Neuronal stem cell (in vitro differentiated cells): ENCODE measurements around the gene RICTOR.

Experiments
- DNase-seq: peaks from one replicate; pipeline ENCODE4 v3.0.0-alpha.2; 2013; ENCODE audit warnings: low spot score
- H2AFZ ChIP-seq: one replicate; pipeline ENCODE4 v1.6.1; 2013; ENCODE audit warnings: mild to moderate bottlenecking, low read length, inconsistent platforms
- H2AK5ac ChIP-seq: 2 replicates; pipeline ENCODE4 v1.6.1; 2013; ENCODE audit warnings: low read depth, mild to moderate bottlenecking, inconsistent platforms, low read length, moderate library complexity, mixed read lengths
- H2BK120ac ChIP-seq: 2 replicates; pipeline ENCODE4 v1.6.1; 2013; ENCODE audit warnings: low read depth, mild to moderate bottlenecking, inconsistent platforms, low read length, moderate library complexity, mixed read lengths
- H2BK12ac ChIP-seq: one replicate; pipeline ENCODE4 v1.6.1; 2013; ENCODE audit warnings: low read length, inconsistent platforms
- H2BK15ac ChIP-seq: 2 replicates; pipeline ENCODE4 v1.6.1; 2013; ENCODE audit warnings: mild to moderate bottlenecking, low read length, inconsistent platforms, mixed read lengths
- H2BK5ac ChIP-seq: one replicate; pipeline ENCODE4 v1.6.1; 2013; ENCODE audit warnings: inconsistent platforms, mild to moderate bottlenecking, low read length, moderate library complexity
- H3K14ac ChIP-seq: one replicate; pipeline ENCODE4 v1.6.1; 2013; ENCODE audit warnings: low read length, inconsistent platforms
- H3K18ac ChIP-seq: 2 replicates; pipeline ENCODE4 v1.6.1; 2013; ENCODE audit warnings: low read length, inconsistent platforms
- H3K23ac ChIP-seq: 2 replicates; pipeline ENCODE4 v1.6.1; 2013; ENCODE audit warnings: low read depth, mild to moderate bottlenecking, mixed read lengths, low read length, inconsistent platforms; ENCODE audit not compliant: poor library complexity
- H3K27ac ChIP-seq: replicated peaks from 3 replicates; pipeline ENCODE4 v1.5.1; 2013; ENCODE audit warnings: low read length, inconsistent platforms
- H3K27me3 ChIP-seq, 3 experiments: 2 replicates each; pipeline ENCODE4 v1.6.1; 2013; ENCODE audit warnings: low read length in 3 of 3, mild to moderate bottlenecking in 2 of 3, inconsistent platforms in 1 of 3, low read depth in 1 of 3, mixed read lengths in 1 of 3, moderate library complexity in 1 of 3; ENCODE audit not compliant: control insufficient read depth in 3 of 3, insufficient read depth in 3 of 3
- H3K36me3 ChIP-seq, 2 donors: replicated peaks in 1 of 2; 2 replicates each; pipeline ENCODE4 v1.6.1; 2013; ENCODE audit warnings: low read length in 2 of 2; ENCODE audit not compliant: control insufficient read depth in 2 of 2, insufficient read depth in 2 of 2
- H3K4ac ChIP-seq: 2 replicates; pipeline ENCODE4 v1.6.1; 2013; ENCODE audit warnings: inconsistent platforms, mild to moderate bottlenecking, low read length, moderate library complexity
- H3K4me1 ChIP-seq, 2 donors: 1 replicate in 1 of 2; 2 replicates in 1 of 2; pipeline ENCODE4 v1.6.1; 2013; ENCODE audit warnings: low read length in 2 of 2, low read depth in 1 of 2; ENCODE audit not compliant: control insufficient read depth in 2 of 2, insufficient read depth in 1 of 2
- H3K4me2 ChIP-seq: one replicate; pipeline ENCODE4 v1.6.1; 2013; ENCODE audit warnings: mild to moderate bottlenecking, low read length, inconsistent platforms; ENCODE audit not compliant: insufficient read depth, poor library complexity, severe bottlenecking
- H3K4me3 ChIP-seq, 2 donors: 2 replicates each; pipeline ENCODE4 v1.5.1; 2013; ENCODE audit warnings: low read length in 2 of 2, mild to moderate bottlenecking in 2 of 2, inconsistent platforms in 1 of 2, moderate library complexity in 1 of 2
- H3K79me1 ChIP-seq: one replicate; pipeline ENCODE4 v1.6.1; 2013; ENCODE audit warnings: low read depth, mild to moderate bottlenecking, inconsistent platforms, low read length, moderate library complexity
- H3K9ac ChIP-seq: one replicate; pipeline ENCODE4 v1.6.1; 2013; ENCODE audit warnings: mild to moderate bottlenecking, low read depth, low read length, inconsistent platforms; ENCODE audit not compliant: poor library complexity
- H3K9me3 ChIP-seq, 2 donors: replicated peaks in 1 of 2; 2 replicates each; pipeline versions ENCODE3 to v1.6.1; 2013; ENCODE audit warnings: low read length in 2 of 2, mild to moderate bottlenecking in 2 of 2, inconsistent platforms in 1 of 2, low read depth in 1 of 2, mixed read lengths in 1 of 2, moderate library complexity in 1 of 2; ENCODE audit not compliant: control insufficient read depth in 2 of 2, insufficient read depth in 1 of 2
- H4K8ac ChIP-seq: one replicate; pipeline ENCODE4 v1.6.1; 2013; ENCODE audit warnings: low read depth, mild to moderate bottlenecking, inconsistent platforms, low read length, moderate library complexity
- H4K91ac ChIP-seq: one replicate; pipeline ENCODE4 v1.6.1; 2013; ENCODE audit warnings: low read length, low read depth, mild to moderate bottlenecking, inconsistent platforms; ENCODE audit not compliant: poor library complexity
- WGBS, 2 donors: extraction: QIAGEN DNeasy Blood & Tissue Kit; methylation state at CpG; one replicate each; pipeline ENCODE4 v1.1.7; 2013; ENCODE audit warnings: missing lambda C conversion rate in 2 of 2, mixed read lengths in 1 of 2; ENCODE audit not compliant: insufficient read length in 2 of 2, insufficient replicate concordance in 1 of 2; ENCODE audit errors: extremely low coverage in 2 of 2; 5-methylcytosine and 5-hydroxymethylcytosine counted together

The RICTOR gene

DNA sequence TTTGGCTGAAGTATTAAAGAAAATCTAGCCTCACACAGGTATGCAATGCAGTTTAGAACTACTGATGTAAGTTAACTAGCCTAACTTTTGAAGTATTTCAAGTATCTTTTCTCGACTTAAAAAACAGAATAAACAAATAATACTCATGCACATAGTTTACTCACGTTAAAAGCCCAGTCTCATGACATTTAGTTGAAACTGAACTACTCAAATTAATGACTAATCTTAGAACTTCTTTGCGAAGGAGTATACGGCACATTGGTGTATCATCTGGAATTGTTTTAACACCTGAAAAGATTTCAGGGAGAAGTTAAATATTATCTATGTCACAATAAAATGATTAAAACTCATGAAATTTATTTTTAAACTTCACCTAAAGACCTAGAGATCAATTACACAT is 129.9 kb downstream of the RICTOR start:
- Histone ChIP-seq H2AFZ (no peak overlapping the region), H3K4me3 (no peak overlapping the region), H3K4ac (no peak overlapping the region), H3K23ac (no peak overlapping the region), H3K18ac (no peak overlapping the region), H4K91ac (no peak overlapping the region), H2AK5ac (no peak overlapping the region), H3K36me3 (peaks cover 6 to 86% of the 10 kb centered on the region in 2 donors), H3K27ac (no peak overlapping the region), H3K14ac (no peak overlapping the region), H3K9me3 (no peaks in the 10 kb centered on the region), H2BK12ac (no peak overlapping the region), H3K79me1 (no peaks in the 10 kb centered on the region), H2BK5ac (no peak overlapping the region), H4K8ac (no peak overlapping the region), H3K4me2 (no peak overlapping the region), H3K9ac (no peak overlapping the region), H3K27me3 (no peaks in the 10 kb centered on the region), H2BK120ac (no peak overlapping the region), H2BK15ac (no peak overlapping the region), H3K4me1 (no peaks in the 10 kb centered on the region)
- no peak for DNase-seq
- no CpG with 5 or more reads among the region's 4 CpGs for WGBS, 2 donors

DNA sequence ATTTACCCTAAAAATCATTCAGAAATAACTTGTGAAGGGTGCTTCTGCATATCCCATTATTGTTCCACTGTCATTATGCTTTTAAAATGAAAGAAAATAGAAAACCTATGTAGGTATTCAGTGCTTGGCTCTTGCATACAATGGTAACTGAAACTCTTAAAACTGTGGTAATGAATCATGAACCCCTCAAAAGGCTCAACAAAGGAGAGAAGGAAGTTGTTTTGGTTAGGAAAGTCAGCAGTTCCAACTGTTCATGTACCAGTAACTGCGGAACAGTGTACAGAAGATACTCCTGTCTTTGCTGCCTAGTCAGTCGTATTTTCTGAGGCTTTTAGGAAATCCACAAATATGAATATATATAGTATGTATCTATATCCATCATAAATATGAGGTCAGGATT is 132.3 kb downstream of the RICTOR start:
- Histone ChIP-seq H3K4me1 (no peaks in the 10 kb centered on the region), H3K4ac (no peak overlapping the region), H4K91ac (no peak overlapping the region), H3K27ac (no peak overlapping the region), H3K18ac (no peak overlapping the region), H3K9ac (no peak overlapping the region), H3K79me1 (no peaks in the 10 kb centered on the region), H2BK15ac (no peak overlapping the region), H3K36me3 (peaks cover 5 to 76% of the 10 kb centered on the region in 2 donors), H3K4me2 (no peak overlapping the region), H2AFZ (no peak overlapping the region), H2BK12ac (no peak overlapping the region), H3K23ac (no peak overlapping the region), H2BK5ac (no peak overlapping the region), H3K4me3 (no peak overlapping the region), H2AK5ac (no peak overlapping the region), H4K8ac (no peak overlapping the region), H3K14ac (no peak overlapping the region), H3K27me3 (no peaks in the 10 kb centered on the region), H3K9me3 (no peaks in the 10 kb centered on the region), H2BK120ac (no peak overlapping the region)
- DNase-seq = no peak
- no CpG with 5 or more reads among the region's 2 CpGs for WGBS, 2 donors

DNA sequence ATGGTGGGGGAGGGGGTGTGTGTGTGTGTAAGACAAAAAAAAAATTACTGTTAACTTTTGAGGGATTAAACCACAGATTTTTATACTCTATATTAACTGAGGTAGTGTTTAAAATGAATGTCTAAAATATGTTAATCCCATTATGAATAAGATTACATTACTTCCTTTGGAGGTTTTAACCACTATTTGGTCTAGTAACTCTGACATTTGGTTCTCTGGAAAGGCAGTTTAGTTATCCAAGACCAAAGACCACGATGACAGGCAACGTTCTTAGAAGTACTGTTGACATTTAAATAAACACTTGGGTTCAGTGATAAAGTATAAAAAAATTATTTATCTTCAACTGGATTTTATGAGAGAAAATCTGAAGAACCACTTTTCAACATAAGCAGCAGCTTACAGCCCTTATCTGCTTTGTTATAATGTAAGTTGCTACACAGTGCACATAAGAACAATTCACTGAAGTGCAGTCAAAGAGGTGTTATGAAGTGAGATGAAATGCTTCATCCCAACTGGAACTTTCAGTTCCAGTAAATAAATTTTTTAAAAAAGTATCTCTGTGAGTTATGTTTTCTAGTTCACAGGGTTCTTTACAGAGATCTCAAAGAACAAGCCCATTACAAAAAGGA is 133.9 kb downstream of the RICTOR start:
- H2BK5ac ChIP-seq = no peak overlapping the region
- H2AFZ ChIP-seq = no peak overlapping the region
- peaks cover 5 to 62% of the 10 kb centered on the region in 2 donors for H3K36me3 ChIP-seq
- no peak overlapping the region for H3K18ac ChIP-seq
- H3K4me1 ChIP-seq = no peaks in the 10 kb centered on the region
- H3K23ac ChIP-seq = no peak overlapping the region
- no peak for DNase-seq
- H3K14ac ChIP-seq = no peak overlapping the region
- no peak overlapping the region for H2BK15ac ChIP-seq
- H4K8ac ChIP-seq = no peak overlapping the region
- H3K27ac ChIP-seq = no peak overlapping the region
- H3K27me3 ChIP-seq = no peaks in the 10 kb centered on the region
- H3K9me3 ChIP-seq = no peaks in the 10 kb centered on the region
- H2BK120ac ChIP-seq = no peak overlapping the region
- H3K9ac ChIP-seq = no peak overlapping the region
- H3K79me1 ChIP-seq = no peaks in the 10 kb centered on the region
- no peak overlapping the region for H3K4me3 ChIP-seq
- H3K4me2 ChIP-seq = no peak overlapping the region
- H3K4ac ChIP-seq = no peak overlapping the region
- no peak overlapping the region for H4K91ac ChIP-seq
- H2BK12ac ChIP-seq = no peak overlapping the region
- no CpG with 5 or more reads among the region's 2 CpGs for WGBS, 2 donors
- no peak overlapping the region for H2AK5ac ChIP-seq

DNA sequence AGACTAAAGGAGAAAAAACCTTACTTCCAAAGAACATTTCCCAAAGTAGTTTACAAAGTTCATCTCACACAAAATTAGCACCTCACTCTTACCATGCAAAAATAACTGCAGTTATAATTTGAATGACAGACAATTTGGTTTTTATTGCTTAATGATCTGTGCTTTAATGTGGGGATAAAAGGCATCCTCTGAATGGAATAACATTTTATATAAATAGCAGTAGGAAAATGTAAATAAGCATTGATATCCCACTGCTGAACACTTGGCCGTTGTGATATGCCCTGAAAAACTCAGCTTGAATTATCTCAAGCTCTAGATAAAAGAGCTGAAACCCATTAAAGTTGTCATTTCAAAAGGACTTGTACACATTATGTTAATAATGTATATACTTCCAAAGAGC is 135.2 kb downstream of the RICTOR start:
- Histone ChIP-seq H3K18ac (no peak overlapping the region), H3K4me2 (no peak overlapping the region), H3K36me3 (peaks cover 2 to 48% of the 10 kb centered on the region in 2 donors), H4K8ac (no peak overlapping the region), H4K91ac (no peak overlapping the region), H2BK120ac (no peak overlapping the region), H3K9ac (no peak overlapping the region), H3K4ac (no peak overlapping the region), H3K4me1 (no peaks in the 10 kb centered on the region), H2BK12ac (no peak overlapping the region), H2BK5ac (no peak overlapping the region), H3K27me3 (no peaks in the 10 kb centered on the region), H3K4me3 (no peak overlapping the region), H3K9me3 (no peaks in the 10 kb centered on the region), H3K14ac (no peak overlapping the region), H2AFZ (no peak overlapping the region), H3K79me1 (no peaks in the 10 kb centered on the region), H3K23ac (no peak overlapping the region), H2BK15ac (no peak overlapping the region), H3K27ac (no peak overlapping the region), H2AK5ac (no peak overlapping the region)
- WGBS, 2 donors = no CpG with 5 or more reads among the region's 1 CpG
- DNase-seq = no peak
